GM18867 (cell line): Measurements from ENCODE around the gene EIF4H.
A peak's percentile ranks its signal among the peaks of the same experiment; 100 is the strongest.
"Not testable (repeated sequence)": the region's sequence is repeated elsewhere in the genome, so short reads cannot be mapped to it uniquely, and the experiment has no call there.

Experiments used
- ATAC-seq: cut with Tn5 transposase; IDR thresholded peaks from one replicate; pipeline ENCODE4 v1.9.1; 2021; ENCODE audit warnings: mild to moderate bottlenecking, moderate library complexity; ENCODE audit not compliant: unreplicated experiment

Gene EIF4H

DNA sequence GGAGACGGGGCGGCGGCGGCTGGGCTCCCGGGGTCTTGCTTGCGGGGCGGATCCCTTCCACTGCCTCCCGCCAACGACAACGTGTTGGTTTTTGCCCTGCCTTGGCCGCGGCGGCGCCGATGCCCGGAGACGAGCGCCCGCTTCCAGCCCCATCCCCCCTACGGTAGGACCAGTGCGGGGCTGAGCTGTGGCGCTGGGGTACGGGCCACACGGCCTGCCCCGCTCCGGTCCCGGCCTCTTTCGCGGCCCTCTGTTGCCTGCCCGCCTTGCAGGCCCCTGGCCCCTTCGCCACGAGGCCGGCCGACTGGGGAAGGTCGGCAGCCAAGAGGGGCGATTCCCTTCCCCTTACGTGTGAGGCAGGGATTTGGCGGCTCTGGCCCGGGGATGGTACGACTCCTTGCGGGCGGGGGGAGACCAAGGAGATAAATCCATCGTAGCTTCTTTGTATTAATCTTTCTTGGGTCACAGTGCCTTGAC is 488 bp downstream of the EIF4H start:
- peak; percentile 22 for ATAC-seq

DNA sequence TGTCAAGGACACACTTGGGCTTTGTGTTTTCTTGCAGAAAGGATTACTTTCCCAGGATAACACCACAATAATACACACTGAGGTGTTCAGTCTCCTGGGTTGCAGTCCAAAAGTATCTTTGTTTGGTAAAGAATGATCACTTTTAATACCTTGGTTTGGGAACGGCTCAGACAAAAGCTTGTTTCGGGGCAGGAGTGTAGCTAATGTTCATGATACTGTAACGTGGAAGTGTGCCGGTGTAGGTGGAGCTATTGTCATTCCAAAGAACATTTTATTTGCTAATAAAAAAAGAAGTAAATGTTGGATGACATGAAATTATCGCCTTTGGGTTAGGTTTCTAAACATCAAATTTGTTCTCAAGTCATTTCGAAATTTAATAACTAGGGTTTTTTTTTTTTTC is 1.2 kb downstream of the EIF4H start:
- no peak for ATAC-seq

DNA sequence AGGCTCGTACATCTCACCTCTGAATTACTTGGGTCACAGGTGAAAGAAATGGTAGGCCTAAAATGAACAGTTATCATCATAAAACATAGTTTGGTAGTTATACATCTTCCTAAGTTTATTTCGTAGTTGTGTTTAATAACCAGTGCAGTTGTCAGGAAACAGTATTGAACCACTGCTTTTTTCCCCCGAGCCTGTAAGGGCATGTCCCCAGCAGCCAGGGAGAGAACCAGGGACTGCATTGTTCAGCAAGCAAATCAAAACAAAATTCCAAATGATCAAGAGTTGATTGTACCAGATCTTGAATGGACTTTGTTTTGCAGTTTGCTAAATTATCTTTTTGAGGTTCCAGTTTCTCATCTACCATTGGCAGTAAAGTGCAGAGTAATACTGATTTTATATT is 2.4 kb downstream of the EIF4H start:
- ATAC-seq: no peak

DNA sequence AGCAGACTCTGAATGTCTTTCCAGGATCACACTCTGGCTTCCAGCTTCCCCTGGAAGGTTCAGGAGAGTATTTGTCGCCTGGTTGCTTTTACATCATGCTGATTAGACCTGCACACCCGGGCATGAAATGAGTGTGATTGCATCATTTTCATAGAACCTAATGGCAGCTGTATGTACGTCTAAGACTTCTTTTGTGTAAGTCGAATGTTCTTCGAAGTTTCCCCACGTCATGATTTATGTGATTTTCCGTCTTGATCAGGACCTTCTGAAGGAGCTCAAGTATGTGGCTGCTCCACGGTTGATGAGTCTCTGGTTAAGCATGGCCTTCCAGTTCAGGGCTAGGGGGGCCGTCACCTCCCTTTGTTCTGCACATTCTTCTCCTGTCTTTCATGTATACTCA is 4.5 kb downstream of the EIF4H start:
- ATAC-seq: no peak

DNA sequence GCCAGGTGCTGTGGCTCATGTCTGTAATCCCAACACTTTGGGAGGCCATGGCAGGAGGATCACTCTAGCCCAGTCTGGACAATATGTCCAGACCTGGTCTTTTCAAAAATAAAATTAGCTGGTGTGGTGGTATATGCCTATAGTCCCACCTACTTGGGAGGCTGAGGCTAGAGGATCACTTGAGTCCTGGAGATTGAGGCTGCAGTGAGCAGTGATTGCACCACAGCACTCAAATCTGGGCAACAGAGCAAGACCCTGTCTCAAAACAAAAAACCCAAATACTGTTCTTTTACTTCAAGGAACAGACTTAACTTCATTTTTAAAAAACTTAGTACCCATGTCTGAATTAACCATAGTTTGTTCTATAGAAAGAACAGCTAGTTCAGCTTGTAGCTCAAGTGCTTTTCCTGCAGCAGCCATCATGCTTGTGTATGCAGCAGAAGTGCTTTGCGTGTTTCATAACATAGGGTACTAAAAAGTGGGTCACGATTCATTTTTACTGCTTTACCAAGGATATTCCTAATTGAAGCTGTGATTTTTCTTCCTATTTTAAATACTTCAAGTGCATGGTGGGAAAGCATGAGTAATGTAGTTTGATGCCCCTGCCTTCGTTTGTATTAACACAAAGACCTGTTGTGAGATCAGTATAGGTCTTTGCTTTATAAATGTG is 5.9 kb downstream of the EIF4H start:
- ATAC-seq: no peak

DNA sequence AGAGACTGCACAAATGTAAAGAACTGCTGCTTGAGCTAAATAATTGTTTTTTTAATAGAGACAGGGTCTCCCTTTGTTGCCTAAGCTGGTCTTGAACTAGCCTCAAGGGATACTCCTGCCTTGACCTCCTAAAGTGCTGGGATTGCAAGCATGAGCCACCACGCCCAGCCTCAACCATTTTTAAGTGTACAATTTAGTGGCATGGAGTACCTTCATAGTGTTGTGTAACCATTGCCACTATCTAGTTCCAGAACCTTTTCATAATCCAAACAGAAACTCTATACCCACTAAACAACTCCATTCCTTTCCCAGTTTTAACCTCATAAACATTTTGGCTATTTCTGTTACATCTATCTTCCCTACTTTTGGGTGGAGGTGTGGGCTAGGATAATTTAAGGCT is 6.7 kb downstream of the EIF4H start:
- ATAC-seq: no peak

DNA sequence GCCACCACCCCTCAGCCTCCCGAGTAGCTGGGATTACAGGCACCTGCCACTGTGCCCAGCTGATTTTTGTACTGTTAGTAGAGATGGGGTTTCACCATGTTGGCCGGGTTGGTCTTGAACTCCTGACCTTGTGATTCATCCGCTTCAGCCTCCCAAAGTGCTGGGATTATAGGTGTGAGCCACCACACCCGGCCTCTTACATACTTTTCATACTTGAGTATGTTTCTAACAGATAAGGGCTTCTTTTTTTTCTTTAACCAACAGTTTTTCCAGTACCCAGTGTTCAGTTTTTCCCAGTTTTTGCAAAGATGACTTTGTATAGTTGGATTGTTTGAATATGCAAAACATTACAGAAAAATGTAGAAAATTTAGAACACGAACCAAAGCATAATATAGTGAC is 7.7 kb downstream of the EIF4H start:
- no peak for ATAC-seq

DNA sequence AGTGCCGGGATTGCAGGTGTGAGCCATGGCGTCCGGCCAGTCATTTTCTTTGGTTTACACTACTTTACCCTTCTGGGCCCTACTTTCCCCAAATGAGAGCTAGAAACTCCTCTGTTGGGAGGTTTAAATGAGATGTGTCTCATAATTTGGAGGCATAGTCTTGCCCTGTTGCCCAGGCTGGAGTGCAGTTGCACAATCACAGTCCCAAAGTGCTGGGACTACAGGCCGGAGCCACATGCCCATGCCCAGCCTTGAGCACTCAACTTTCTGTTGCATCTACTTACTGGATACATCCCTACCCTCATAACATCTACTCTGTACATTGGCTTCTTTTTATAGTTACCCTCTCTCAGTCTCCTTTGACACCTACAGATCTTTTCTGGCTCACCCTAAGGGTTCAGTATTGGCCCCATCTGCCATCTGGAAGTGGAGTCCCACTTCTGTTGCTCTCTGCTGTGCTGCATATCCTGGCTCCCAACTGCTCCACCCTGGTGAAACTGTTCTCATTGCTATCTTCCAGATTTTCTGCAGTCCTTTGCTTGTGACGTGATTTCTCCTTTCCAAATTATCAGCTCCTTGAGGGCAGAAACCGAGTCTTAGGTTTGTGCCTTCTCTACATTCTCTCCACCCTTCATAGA is 8.4 kb downstream of the EIF4H start:
- ATAC-seq: no peak

DNA sequence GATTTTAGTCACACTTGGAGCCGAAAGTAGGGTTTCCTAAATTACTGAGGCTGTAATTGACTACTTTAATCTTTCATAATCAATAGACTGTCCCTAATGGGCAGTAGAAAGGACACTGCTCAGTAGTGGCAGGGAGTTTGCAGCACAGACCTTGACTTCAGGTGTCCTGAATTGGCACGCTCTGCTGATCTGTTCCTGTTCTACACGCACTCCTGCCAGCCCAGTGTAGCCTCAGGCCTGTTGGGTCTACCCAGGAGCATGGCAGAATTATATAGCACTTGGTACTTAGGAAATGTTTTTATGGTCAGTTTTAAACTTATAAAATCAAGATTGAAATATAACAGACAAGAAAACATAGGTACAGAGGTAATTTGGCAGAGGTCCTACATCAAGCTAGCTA is 9.0 kb downstream of the EIF4H start:
- ATAC-seq: no peak

DNA sequence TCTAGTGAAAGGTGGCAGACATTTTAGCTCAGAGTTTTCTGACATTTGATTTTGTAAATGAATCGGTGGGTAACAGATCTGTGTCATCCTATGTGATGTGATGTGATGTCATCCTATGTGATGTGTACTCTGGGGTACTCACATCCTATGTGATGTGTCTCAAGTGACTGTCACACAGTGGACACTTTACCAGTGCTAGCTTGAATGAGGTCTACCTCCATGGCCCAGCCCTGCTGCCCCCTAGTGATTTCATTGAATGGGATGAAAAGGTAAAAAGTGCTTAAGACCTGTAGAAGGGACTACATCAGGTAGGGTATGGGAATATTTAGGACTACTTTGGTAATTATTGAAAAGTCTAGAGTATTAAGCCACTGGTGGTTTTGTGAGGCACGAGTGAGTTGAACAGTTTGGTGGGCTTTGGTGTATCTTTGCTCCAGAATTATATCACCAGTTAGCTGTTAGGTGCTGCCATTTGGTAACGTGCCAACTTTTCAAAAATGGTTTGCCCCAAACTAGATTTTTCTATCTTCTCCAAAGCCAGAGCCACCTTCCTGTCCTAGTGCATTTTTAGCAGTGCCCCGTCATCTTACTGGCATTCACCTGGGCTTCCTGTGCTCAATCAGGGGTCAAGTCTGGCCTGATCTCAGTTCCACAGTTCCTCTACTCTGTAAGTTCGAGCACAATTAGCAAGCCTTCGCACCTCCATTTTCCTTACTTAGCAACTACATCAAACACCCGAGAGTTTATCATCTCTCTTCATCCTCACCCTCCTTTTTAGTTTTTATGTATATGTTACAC is 9.7 kb downstream of the EIF4H start:
- no peak for ATAC-seq

DNA sequence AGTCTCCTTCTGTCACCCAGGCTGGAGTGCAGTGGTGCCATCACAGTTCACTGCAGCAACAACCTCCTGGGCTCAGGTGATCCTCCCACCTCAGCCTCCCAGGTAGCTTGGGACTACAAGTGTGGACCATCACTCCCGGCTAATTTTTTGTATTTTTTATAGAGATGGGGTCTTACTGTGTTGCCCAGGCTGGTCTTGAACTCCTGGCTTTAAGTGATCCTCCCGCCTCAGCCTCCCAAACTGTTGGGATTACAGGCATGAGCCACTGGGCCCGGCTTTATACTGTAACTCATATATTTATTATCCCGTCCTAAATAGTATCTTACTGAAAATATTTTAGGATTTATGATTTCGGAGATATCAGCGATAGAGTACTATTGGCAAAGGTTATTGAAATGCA is 10.9 kb downstream of the EIF4H start:
- ATAC-seq: no peak

DNA sequence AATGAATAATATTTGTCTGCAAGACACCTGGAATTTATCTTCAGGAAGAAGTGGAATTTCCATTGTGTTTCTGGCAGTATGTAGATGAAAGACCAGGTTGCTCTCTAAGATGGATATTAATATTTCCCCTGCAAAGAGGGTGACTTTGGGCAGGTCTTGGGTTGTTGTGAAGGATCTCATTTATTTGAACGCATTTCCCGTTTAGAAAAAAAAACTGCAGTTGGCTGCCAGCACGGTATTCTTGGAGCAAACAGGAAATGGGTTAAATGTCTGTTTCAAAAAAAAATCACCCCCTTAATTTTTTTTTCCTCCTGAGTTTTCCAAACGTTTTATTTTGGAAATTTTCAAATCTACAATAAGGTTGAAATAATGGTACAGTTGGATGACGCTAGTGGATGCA is 11.5 kb downstream of the EIF4H start:
- ATAC-seq: no peak

DNA sequence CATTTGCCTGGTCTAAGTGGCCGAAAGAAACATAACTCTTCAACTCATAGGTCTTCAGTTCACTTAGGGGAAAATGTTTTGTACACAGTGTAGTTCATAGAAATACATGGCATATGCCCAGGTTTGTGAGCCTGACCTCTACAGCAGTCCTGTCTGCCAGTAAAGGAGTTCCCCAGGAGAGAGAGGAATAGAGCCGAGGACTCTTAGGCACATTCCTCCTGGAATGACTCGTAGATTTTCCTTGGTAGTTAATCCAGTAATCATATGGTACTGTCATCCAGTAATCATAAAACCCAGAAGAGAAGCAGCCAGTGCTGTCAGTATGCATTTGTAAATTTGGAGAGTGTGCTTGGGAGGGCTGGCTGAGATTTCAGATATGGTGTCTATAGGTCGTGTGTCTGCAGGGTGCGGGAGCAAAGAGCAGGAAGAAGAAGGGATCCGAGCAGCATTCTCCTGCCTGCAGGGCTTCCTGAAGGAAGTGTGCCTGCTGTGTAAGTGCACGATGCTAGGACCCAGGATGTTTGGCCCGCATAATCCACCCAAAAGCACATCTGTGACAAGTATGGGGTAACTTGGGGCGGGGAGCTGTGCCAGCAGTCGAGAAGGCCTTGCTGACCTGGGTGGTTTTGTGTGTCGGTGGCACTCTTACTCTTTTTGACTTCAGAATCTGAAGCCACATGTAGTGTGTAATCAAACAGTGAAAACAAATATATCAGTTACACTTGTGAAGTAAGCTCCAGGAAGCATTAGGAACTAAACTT is 13.9 kb downstream of the EIF4H start:
- ATAC-seq: no peak

DNA sequence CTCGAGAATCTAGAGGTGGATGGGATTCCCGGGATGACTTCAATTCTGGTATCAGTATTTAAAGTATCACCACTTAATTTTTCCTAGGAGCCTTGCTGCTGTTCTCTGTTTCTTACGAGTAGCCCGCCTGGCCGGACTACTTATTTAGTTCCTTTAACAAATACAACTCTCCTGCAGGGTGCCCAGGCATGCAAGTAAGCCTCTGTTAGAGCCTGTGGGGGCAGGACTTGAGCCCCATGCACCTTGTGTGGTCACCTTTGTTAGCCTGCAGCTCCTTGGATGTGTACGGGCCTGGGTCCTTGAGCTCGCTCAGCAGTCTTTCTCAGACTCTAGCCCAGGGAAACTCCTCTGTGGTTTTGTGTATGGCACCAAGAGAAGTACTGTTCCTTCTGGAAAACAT is 16.1 kb downstream of the EIF4H start:
- no peak for ATAC-seq

DNA sequence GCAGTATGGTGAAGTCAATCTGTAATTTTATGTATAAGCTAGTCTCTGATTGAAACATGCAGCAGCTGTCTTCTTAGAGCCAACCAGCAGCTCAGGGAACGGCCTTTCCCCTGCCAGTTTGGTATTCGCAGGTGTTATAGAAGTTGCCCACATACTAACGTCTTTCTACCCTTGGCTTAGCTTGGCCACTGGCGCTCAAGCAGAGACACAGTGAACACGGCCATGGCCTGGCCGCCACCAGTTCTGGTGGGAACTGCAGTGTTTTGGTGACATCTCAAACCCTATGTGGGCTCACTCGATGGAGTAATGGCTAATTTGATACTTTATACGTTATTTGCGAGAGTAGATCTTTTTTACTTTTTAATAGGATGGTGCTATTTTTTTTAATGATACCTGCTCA is 17.1 kb downstream of the EIF4H start:
- no peak for ATAC-seq

DNA sequence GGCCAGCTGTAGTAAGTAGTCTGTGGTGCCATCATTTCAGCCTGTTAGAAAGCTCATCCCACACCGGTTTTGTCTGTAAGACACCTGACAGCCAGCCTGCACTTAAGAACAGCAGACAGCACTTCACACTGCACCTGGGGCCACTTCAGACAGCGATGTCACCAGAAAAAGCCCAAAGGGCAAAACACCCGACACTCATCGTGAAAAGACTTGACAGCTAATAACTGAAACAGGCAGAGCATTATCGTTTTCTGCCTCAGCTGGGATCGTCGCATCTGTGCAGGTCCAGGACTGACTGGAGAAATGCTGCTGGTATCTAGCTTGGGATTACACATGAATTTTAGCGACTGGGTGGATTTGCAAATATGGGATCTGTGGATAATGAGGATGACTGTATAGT is 18.9 kb downstream of the EIF4H start:
- no peak for ATAC-seq

DNA sequence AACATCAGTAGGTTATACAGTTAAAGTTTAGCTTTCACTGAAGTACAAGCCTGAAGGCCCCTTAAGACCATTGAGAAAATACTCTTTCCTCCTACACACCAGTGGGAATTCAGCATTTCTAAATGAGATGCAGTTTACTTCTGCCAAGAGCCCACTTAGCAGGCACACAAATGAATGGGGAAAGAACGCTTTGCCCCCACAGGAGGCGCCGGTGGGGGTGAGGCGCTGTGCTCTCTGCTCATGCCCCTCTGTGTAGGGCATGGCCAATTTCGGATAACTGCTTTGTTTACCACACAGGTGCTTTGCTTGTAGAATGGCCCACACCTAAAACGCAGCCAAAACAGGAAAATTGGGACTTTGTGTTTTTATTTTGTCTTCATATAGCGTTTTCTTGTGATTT is 19.8 kb downstream of the EIF4H start:
- ATAC-seq: no peak

DNA sequence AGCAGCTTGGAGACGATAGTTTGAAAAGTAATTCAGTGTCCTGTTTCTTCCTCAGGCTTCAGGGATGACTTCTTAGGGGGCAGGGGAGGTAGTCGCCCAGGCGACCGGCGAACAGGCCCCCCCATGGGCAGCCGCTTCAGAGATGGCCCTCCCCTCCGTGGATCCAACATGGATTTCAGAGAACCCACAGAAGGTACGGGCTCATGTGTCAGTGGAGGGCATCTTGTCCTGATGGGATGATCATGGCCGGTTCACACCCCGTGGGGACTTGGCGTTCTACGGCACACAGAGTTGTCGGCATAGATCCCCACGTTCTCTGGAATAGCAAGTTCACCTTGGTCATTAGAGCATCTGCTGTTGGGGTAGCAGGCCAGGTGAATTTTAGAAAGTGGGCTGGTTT is 20.5 kb downstream of the EIF4H start:
- ATAC-seq: no peak

DNA sequence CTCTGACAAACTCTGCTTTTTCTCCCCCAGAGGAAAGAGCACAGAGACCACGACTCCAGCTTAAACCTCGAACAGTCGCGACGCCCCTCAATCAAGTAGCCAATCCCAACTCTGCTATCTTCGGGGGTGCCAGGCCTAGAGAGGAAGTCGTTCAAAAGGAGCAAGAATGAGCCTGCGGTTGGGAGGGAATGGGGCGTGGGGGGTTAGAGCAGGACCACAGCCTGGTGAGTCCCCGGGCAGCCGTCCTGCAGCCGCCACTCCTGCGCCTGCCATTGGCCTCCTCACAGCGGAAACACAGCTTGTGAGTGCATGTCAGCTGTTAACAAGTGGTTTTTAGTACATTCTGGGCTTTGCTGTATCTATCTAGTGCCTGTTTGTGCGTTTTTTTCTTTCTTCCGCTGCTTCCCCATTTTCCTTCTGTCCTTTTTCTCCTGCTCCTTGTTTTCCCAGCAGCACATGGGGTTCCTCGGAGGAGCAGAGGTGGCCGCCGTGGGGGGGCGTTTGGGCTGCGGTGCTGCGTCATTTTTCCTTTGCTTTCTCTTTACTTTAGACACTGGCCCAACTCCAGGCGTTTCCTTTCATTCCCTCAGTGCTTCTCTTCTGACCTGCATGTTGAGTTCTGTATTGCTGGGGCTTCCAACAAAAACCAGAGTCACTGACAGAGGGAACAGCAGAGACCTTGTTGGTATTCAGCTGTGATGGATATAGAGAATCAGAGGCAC is 21.1 kb downstream of the EIF4H start:
- ATAC-seq: not testable (repeated sequence)

DNA sequence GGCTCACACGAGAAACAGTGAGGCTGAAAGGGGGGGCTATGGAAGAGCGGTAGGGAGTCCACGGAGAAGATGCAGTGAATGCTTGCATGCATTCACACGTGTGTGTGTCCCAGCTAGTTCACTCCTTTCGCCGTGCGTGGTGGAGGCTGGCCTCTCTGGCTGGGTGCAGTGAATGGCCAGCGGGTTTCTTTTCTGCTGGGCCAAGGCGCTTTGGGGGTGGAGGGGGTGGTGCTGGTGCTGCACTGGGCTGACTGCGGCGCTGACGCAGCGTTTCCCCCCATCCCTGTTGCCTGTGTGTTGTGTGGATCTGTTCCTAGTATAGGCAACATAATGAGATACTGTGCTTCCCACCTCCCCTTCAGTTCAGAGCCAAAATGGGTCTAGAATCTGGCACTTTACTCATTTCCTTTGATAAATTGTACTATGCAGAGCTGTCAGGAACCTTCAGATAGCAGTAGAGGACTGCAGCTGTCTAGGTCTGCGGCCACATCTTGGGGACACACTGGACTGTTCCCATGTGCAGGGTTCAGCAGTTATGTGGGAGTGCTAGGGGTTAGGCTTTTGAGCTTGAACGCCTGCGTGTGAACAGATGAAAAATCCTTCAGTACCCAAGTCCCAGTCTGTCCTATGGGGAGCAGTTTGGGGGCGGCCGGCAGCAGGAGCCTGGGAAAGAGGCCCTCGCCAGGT is 22.0 kb downstream of the EIF4H start:
- ATAC-seq: not testable (repeated sequence)
